Stimulated activated CD8-positive, alpha-beta memory T cell treated with anti-CD3 and anti-CD28 coated beads, Interleukin-4, amount 100 ng/mL, for 1 hour (primary cell): Measurements from ENCODE around the gene CLNK.
A peak's percentile ranks its signal among the peaks of the same experiment; 100 is the strongest.
"Not testable (repeated sequence)": the region's sequence is repeated elsewhere in the genome, so short reads cannot be mapped to it uniquely, and the experiment has no call there.

Experiments used
- DNase-seq, 2 donors: peaks; one replicate each; pipeline ENCODE4 v3.0.0-alpha.2; 2020; ENCODE audit warnings: low read depth in 2 of 2, low spot score in 1 of 2

The CLNK gene

GRCh38 chr4:10579648-10580047 lies 104.9 kb downstream of the CLNK start:
- DNase-seq: no peak

GRCh38 chr4:10577508-10578426 lies 106.8 kb downstream of the CLNK start:
- no peak for DNase-seq

- DNase-seq: no peak
These were observed 107.5 kb downstream of the CLNK start for GRCh38 chr4:10577018-10577417.

GRCh38 chr4:10576236-10576635 lies 108.3 kb downstream of the CLNK start:
- no peak for DNase-seq

- DNase-seq: no peak
These were observed 109.2 kb downstream of the CLNK start for GRCh38 chr4:10575414-10575813.

- DNase-seq: not testable (repeated sequence)
These were observed 110.0 kb downstream of the CLNK start for GRCh38 chr4:10574553-10574952.

- DNase-seq: no peak
These were observed 112.7 kb downstream of the CLNK start for GRCh38 chr4:10571909-10572308.

GRCh38 chr4:10569491-10569890 lies 115.1 kb downstream of the CLNK start:
- no peak for DNase-seq

GRCh38 chr4:10567766-10568165 lies 116.8 kb downstream of the CLNK start:
- DNase-seq: no peak

GRCh38 chr4:10565166-10565780 lies 119.3 kb downstream of the CLNK start:
- no peak for DNase-seq

GRCh38 chr4:10554694-10555093 lies 129.9 kb downstream of the CLNK start:
- peak in 1 of 2 donors; percentile 4 for DNase-seq

GRCh38 chr4:10554121-10554520 lies 130.4 kb downstream of the CLNK start:
- DNase-seq: no peak

GRCh38 chr4:10552591-10553280 lies 131.8 kb downstream of the CLNK start:
- no peak for DNase-seq

GRCh38 chr4:10535912-10536311 lies 148.7 kb downstream of the CLNK start:
- DNase-seq: no peak

- DNase-seq: no peak
These were observed 149.7 kb downstream of the CLNK start for GRCh38 chr4:10534820-10535219.

GRCh38 chr4:10532155-10532554 lies 152.4 kb downstream of the CLNK start:
- DNase-seq: no peak

GRCh38 chr4:10530137-10530786 lies 154.3 kb downstream of the CLNK start:
- DNase-seq: no peak

GRCh38 chr4:10529291-10530136 lies 155.1 kb downstream of the CLNK start:
- DNase-seq: no peak

- no peak for DNase-seq
These were observed 157.1 kb downstream of the CLNK start for GRCh38 chr4:10527438-10527837.

- DNase-seq: no peak
These were observed 157.9 kb downstream of the CLNK start for GRCh38 chr4:10526429-10527222.
